NCI-H510A treated with DMSO at 0.1 percent for 48 hours (cell line): Measurements from ENCODE around the gene SLC22A8.
"Not testable (repeated sequence)": the region's sequence is repeated elsewhere in the genome, so short reads cannot be mapped to it uniquely, and the experiment has no call there.

Source experiments
- DNase-seq: peaks from one replicate; lab custom pipeline; 2025; lab: John Stamatoyannopoulos, UW

SLC22A8 gene, protein sequence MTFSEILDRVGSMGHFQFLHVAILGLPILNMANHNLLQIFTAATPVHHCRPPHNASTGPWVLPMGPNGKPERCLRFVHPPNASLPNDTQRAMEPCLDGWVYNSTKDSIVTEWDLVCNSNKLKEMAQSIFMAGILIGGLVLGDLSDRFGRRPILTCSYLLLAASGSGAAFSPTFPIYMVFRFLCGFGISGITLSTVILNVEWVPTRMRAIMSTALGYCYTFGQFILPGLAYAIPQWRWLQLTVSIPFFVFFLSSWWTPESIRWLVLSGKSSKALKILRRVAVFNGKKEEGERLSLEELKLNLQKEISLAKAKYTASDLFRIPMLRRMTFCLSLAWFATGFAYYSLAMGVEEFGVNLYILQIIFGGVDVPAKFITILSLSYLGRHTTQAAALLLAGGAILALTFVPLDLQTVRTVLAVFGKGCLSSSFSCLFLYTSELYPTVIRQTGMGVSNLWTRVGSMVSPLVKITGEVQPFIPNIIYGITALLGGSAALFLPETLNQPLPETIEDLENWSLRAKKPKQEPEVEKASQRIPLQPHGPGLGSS

GRCh38 chr11:63015521-63016215, at the start of gene SLC22A8:
SLC22A8 (minus strand) TSS chr11:63015841; CDS start chr11:63014958, 883 bp downstream.
- no peak for DNase-seq

GRCh38 chr11:63046203-63046602, 30.6 kb upstream of the SLC22A8 start:
- DNase-seq = not testable (repeated sequence)

DNA sequence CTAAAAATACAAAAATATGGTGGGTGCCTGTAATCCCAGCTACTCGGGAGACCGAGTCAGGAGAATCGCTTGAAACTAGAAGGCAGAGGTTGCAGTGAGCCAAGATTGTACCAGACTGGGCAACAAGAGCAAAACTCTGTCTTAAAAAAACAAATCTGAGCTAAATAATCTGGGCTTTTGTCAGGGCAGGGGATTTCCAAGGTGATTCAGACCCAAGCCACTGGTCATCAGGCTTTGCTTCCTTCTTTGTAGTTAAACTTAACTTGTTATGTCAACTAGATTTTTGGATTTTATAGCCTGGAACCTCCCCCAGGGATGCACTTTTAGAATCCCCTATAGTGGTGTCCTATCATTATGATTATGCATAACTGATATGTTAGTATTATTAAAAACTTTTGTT, 27.0 kb upstream of the SLC22A8 start:
- no peak for DNase-seq

GRCh38 chr11:63032457-63032856, 16.8 kb upstream of the SLC22A8 start:
- no peak for DNase-seq

- peak; percentile 20 for DNase-seq
Observed at GRCh38 chr11:63023841-63024648, 8.4 kb upstream of the SLC22A8 start.

GRCh38 chr11:63023222-63023814, 7.7 kb upstream of the SLC22A8 start:
- no peak for DNase-seq

GRCh38 chr11:63022441-63022840, 6.8 kb upstream of the SLC22A8 start:
- no peak for DNase-seq

DNA sequence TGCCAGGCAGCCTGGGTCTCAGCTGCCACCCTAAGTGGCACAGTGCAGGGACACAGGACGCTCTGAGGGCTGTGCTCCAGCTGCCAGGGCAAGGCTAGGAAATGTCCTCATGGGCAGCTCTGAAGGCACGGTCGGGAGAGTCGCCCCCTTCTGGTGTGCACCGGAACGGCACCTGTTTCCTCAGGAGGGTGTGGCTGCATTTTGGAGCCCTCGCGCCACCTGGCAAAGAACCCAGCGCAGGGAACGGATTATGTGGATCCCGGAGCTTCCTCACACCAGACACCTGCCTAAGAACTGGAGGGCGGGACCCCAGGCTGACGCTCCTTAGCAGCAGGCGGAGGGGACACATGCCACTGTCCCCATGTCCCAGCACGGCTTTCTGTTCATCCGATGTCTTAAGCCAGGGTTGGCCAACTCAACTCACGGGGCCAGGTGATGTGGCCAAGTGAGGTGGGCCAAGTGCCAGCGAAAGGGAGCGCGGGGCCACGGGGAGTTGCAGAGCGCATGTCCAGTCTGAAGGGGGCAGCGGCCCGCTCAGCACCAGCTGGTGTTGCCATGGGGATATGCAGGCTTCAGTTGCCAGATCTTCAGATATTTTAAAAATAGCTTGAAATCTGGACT, 5.1 kb upstream of the SLC22A8 start:
- no peak for DNase-seq

GRCh38 chr11:63019506-63019905, 3.9 kb upstream of the SLC22A8 start:
- DNase-seq = no peak

DNA sequence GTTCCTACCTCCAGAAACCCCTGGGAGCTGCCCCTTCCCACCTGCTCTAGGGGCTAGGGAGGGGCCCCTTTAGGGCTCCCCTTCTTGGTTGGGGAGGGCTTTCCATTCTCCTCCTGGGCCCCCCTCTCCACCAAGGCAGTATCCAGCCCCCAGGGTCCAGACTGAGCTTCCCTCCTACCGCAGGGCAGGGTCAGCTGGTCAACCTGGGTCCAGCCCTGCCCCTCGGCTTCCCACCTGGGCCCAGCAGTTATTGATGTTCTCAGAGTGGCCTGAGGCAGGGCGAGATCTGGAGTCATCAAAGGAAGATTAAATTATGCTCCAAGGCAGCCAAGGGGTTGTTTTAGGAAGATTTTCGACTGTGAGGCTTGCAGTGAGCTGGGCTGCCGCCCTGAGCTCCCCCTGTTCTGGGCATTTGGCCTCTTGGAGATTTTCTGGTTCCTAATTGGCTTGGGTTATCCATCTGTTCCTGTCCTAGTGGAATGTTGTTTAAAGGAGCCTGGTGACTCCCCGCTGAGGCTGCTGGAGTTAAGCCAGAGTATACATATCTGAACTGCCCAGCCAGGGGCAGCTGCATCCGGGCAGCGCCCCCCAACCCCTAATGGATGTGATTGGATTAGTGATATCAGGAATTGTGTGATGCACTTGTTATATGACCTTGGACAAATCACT, 1.8 kb upstream of the SLC22A8 start:
- no peak for DNase-seq

GRCh38 chr11:63014408-63015055, 1.1 kb downstream of the SLC22A8 start:
- no peak for DNase-seq

- DNase-seq = no peak
Observed at GRCh38 chr11:63012839-63013238, 2.8 kb downstream of the SLC22A8 start.

DNA sequence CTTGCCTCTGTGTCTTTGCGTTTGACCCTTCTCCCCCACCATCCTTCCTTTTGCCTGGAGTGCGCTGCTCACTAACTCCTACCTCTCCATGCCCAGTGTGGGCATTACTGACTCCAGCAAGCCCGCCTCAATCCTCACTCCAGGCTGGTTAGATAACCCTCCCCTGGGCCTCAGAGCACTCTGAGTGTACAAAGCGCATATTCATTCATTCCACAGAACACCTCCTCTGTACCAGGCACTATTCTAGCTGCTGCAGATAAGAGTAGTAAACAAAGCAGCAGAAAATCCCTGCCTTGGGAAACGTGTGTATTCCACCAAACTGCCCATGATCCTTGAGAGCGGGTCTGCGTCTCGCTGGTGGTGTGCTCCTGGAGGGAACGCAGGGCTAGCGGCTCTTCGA, 3.2 kb downstream of the SLC22A8 start:
- DNase-seq = no peak

DNA sequence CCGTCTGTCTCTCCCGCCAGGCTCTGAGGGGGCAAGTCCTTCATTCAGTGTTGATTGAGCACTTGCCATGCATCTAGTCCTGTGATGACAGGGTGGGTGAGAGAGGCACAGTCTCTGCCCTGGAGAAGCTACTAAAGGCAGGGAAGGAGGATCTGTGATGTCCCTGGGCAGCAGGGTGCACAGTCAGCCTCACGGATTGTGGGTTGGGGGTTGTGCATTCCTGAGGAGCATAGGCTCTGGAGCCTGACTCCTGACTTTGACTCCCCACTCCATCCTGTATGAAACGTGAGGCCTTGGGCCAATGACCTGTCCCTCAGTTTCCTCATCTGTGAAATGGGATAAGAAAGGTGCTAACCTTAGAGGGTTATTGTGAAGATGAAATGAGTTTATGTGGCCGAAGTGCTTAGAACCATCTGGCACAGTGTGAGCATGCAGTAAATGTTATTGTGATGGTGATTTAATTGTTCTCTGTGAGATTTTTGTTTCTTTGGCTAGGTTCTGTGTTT, 4.7 kb downstream of the SLC22A8 start:
- DNase-seq = no peak

GRCh38 chr11:63007920-63008319, 7.7 kb downstream of the SLC22A8 start:
- DNase-seq = no peak

DNA sequence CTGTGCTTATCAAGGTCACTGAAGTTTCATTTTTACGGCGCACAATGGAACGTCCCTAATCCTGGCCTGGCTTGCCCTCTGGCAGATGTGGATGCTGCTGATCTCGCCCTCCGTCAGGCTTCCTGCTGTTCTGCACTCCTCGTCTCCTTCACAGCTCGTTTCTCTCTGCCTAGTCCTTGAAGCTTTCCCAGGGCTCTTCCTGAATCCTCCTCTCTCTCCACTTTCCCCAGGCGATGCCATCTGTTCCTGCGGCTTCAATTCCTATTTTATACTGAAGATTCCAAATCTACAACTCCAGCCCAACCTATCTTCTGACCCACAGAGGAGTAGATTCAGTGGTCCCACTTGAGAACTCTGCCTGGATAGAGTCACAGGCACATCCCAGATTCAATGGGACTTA, 14.2 kb downstream of the SLC22A8 start:
- DNase-seq = no peak

- no peak for DNase-seq
Observed at GRCh38 chr11:62999649-63000048, 16.0 kb downstream of the SLC22A8 start.

- no peak for DNase-seq
Observed at GRCh38 chr11:62999156-62999555, 16.5 kb downstream of the SLC22A8 start.

GRCh38 chr11:62996271-62996670, 19.4 kb downstream of the SLC22A8 start:
- no peak for DNase-seq

- DNase-seq = no peak
Observed at GRCh38 chr11:62994775-62995174, 20.9 kb downstream of the SLC22A8 start.
